Effector CD8-positive, alpha-beta T cell (primary cell): Measurements from ENCODE around the gene CCBE1.

Source experiments
- DNase-seq: peaks from one replicate; lab custom pipeline; 2025; lab: John Stamatoyannopoulos, UW

The CCBE1 gene

DNA sequence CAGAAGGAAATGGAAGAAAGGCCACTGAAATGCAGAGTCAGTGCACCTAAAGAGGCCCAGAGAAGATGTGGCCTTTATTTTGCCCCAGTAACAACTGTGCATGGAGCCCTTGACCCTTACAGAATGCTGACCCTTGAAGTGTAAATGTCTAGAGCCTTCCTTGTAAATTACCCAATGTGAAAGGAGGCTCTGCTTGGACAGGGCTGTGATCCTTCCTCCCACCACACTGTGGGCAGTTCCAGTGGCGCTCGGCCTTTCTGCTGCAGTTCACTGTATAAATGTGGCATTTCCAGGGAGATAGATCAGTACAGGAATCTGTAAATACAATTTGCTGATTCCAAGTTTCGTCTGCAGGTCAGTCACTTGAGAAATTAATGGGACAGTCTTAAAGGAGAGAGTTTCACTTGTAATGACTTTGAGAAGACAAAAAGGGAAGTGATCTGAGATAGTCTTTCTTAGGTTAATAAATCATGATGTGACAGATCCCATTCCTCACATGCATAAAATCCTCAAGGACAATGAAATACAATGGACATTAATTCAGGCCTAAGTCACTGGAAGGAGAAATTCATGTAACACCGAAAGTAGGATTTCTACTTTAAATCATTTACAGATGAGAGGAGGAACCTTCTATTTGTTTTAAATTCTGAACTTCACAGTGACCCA lies 204.3 kb downstream of the CCBE1 start:
- DNase-seq, result no peak

DNA sequence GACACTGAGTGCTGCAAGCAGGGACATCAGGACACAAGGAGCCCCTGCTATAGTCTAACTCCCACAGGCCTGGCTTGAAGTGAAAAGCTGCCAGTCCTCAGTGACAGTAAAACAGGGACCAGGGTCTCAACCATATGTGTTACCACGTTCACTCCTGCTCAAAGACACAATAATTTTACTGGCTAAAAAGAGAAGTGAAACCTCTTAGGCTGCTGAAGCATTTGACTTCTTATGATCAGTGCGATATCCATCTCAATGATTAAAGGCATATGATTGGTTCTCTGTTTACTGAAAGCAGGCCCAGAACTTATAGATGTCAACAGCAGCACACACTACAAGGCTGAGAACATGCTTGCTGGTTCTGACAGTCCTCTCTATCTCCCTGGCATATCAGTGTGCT lies 208.3 kb downstream of the CCBE1 start:
- no peak for DNase-seq

DNA sequence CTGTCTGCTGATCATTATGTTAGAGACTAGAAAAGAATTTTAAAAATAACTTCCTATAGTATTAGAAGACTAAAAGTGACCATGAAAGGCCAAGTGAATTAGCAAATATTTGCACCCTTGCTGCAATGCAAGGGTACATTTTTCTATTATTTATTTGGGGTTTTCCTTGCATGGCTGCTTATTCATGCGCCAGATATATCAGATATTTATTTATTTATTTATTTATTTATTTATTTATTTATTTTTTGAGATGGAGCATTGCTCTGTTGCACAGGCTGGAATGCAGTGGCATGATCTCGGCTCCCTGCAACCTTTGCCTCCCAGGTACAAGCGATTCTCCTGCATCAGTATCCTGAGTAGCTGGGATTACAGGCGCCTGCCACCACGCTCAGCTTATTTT lies 211.8 kb downstream of the CCBE1 start:
- DNase-seq, result no peak

DNA sequence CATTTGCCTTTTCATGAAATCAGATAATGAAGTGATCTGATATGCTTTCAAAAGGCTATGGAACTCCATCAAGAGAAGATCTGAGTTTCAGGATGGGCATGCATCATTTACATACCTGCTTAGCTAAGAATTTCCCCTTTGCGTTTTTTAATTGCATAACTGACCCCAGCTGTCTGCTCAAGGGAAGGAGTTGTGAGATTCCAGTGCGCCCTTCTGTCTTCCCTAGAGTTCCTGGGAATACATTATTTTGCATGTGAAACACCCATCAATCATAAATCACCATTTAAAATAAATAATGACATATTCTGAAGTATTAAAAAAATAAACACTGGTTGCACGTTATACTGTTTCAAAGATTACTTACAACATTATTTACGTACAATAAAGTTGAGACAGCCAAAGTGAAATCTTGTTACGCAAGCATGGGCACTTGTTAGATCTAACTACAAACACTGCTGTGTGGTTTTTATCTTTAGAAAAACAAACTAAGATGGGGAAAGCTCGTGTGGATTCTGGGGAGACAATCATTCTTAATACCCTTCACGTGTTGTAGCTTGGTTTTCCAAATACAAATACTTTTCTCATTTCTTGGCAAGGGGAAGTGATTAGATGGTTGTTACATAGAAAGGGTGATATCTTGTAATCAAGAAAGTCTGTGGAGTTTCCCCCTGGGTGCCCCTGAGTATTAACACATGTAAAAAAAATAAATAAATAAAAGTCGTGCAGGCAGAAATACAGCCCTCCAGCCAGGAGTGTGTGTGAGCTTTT lies 212.5 kb downstream of the CCBE1 start:
- no peak for DNase-seq

DNA sequence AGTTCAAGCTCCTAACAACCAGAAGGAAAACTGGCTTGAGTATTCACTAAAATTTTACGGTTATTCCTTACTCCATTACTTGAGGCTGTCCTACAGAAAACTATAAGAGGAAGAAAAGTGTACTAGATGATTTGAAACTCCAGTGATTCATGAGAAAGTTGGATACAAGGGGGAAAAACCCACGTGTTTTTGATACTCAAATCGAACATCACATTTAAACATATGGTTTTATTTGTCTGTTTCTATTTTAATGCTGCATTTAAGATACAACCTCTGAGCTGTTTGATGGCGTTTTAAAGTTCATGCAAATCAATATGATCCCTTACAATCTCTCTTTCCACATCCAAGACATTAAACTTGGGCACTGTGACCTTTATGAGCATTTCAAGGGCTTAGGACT lies 213.1 kb downstream of the CCBE1 start:
- DNase-seq, result no peak

DNA sequence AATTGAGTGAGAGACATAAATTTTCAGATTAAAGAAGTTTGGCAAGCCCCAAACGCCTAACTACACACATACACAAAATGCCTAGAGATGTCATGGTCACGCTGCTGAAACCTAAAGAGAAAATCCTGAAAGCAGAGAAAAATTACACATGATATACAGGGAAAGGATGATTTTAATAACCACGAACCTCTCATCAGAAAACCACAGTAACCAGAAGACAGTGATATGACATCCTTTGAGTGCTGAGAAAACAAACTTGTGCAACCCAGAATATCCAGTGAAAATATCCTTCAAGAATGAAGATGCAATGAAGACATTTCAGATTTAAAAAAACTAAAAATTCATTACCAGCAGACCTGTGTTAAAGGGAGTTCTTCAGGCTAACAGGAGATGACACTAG lies 215.8 kb downstream of the CCBE1 start:
- DNase-seq, result no peak

DNA sequence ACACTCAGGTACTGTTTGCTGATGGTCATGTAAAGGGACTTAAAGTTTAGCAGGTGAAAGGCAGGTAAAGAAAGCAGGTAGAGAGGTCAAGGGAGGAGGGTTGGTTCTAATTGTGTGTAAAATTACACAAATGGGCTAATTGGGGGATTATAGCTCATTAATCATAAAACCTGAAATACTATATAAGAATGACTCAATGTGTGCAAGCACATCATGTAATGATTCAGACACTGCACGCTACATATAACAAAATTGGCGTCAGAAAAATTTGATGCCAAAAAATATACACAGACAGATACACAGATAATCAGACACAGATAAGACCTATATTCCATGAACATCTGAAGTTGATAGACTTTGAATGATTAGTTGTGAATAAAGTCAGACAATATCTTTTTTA lies 217.4 kb downstream of the CCBE1 start:
- DNase-seq, result no peak

DNA sequence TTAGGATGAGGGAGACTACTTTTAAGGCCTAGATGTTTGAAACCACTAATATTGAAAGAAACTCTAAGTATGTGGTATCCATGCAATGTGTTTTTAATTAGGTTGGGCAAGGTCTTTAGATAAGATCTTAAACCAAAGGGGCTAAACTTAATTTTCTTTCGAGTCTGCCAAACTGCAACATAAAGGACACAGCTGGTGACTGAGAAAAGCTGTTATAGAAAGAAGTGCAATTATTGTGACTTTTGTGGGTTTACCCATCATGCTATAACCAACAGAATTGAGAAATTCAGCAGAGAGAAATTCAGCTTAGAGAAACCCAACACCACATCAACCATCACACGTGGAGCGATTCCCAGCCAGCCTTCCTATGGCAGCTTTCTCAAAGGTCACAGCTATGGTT lies 218.6 kb downstream of the CCBE1 start:
- DNase-seq, result no peak

DNA sequence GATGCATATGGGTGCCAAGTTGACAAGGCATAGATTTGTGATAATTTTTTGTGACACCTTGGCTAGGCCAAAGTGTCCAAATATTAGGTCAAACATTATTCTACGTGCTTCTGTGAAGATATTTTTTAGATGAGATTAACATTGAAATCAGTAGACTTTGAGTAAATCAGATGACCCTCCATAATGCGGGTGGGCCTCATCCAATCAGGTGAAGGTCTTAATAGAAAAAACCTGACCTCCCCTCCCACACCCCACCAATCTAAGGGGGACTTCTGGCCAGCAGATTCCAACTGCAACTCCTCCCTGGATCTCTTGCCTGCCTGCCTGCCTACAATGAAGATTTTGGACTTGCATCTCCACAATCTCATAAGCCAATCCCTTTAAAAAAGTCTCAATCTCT lies 219.4 kb downstream of the CCBE1 start:
- no peak for DNase-seq

DNA sequence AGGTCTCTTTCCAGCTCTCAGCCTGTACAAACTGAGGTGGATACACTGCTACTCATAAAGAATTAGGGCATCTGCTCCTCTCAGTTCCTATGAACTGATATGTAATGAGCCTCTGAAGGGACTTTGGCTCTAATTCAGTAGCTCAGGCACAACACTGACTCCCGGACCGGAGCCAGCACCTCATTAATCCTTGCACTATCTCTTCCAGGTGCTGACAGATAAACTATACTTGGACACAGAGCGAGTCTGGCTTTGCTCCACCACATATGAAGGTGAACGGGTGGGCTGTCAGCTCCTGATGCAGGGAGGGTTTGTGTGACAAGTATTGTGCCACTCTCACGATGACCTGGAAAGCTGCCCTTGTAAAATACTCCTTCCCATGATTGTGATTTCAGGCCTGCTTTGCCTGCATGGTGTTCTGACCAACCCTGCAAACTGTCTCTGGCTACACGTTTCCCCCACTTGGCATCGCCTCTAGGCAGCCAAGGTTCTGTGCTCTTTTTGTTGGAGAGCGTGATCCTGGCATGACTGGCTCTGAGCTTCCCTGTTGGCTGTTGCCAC lies 226.6 kb downstream of the CCBE1 start:
- DNase-seq, result no peak

DNA sequence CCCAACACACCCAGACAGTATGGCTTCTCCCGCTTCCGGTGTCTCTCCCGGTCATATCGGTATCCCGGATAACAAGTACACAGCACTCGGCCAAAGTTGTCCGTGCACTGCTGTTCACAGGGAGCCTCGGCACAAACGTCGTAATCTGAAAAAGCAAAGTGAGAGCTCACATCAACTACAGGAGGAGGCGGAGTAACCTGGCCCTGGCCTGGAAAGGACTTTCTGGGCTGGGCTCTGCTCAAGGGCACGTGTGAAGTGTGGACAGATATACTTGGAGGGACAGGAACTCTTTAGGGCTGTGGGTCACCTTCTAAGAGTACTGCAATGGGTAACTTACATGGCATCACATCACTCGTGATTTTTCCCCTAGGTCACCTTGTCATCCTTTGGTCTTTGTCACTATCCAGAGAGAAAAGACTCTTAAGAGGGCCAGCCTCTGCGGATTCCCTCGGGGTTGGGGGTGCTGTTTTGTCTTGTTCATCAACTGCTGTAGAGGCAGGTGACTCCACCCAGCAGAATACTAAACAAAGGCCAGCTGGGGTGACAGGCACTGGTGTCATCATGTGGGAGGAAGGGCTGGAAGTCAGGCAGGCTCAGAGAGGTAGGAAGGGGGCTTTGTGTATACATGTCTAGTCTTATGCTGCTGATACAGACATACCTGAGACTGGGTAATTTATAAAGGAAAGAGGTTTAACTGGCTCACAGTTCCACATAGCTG lies 227.6 kb downstream of the CCBE1 start:
- DNase-seq, result no peak

DNA sequence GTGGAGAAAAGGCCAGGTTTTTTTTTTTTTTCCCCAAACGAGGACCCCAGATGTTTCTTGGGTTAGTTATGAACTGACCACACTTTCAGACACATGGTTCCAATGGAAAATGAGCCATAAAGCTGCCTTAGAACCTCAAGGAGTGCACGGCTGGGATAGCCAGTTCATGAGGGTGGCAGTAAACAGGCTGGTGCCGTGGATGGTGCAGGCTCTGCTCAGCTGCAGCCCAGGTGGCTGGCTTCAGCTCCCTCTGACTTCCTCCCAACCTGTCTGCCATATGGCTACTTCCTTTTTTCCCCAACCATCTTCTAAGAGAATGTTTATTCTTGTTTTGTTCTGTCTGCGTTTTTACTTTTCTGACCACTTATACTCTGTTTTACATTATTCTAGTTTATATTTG lies 228.4 kb downstream of the CCBE1 start:
- no peak for DNase-seq

DNA sequence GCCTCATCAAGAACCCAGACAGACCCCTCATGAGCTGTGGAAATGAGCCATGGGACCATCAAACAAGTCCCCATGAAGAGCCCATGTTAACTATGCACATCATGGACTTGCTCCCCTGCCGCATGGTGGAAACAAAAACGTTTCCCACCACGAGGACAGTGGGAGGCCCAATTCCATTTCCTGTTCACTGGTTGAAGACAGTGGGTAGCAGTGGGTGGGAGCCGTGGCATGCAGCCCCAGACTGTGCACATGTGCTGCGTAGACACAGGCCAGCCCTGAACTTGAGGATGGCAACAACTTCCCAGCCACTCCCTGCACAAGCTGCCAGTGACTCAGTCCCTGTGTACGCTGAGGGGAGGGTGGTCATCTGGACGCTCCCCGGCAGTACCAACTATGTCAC lies 229.7 kb downstream of the CCBE1 start:
- DNase-seq, result no peak

DNA sequence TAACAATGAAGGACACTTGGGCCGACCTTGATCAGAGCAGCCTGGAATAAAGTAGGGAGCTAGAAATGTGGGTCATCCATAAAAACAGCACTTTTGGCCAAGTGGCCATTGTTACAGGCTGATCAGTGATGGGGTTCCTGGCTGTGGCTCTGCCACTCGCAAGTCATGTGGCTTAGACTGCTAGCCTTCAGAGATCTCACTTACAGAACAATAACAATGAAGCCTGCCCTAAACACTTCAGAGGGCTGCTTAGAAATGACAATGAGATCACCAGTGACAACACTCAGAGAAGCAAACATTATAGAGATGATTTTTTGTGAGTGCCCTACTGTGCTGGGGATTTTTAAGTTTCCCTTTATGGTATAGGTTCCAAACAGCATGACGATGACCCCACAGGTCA lies 230.2 kb downstream of the CCBE1 start:
- no peak for DNase-seq

DNA sequence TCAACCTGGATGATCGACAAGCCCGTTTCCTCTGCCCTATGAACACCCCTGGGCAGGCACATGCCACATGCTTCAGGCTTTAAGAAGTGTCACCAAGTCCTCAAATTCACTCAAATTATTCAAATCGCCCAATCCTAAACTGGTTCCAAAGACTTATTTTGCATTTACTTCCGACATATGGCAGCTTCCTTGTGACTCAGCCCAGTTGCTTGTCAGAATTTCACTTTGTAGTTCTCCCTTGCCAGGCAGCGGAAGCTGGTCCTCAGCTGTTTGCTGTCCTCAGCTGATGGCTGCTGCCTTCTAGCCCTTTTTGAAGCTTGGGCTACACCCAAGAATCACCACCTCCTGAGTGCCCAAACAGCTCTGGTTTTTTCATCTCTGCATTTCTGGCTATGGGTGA lies 232.7 kb downstream of the CCBE1 start:
- DNase-seq, result no peak

DNA sequence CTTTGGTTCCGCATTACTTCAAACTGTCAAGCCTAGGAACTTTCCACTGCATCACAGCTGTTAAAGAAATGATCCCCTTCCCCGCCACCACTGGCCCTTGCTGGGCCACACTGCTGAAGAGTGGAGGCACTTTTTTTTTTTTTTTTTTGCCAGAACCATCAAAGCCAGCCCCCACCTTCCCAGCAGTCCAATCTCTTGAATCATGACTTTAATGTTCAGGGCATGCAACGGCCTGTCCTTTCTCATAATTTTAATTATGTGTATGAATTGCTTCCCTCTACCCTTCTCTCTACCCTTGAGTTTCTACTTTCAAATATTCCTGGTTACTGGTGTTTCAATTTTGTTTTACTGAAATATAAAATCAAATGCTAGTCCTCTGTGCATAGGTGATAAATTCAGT lies 236.1 kb downstream of the CCBE1 start:
- DNase-seq, result no peak

DNA sequence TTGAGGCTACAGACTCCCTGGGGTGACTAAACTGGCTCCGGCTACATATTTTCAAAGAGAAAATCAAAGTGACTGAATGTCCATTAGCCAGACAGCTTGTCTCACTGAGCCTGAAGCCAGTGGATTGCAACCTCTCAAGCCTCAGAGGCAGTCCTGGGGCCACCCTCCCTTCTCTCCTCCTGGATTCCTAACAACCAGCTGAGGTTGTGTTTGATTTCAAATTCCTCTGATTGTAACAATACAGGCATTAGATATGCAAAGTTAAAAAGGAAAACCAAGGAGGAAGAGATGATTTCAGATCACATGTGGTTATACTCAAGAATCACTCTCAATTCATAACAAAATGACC lies 237.2 kb downstream of the CCBE1 start:
- DNase-seq, result no peak

DNA sequence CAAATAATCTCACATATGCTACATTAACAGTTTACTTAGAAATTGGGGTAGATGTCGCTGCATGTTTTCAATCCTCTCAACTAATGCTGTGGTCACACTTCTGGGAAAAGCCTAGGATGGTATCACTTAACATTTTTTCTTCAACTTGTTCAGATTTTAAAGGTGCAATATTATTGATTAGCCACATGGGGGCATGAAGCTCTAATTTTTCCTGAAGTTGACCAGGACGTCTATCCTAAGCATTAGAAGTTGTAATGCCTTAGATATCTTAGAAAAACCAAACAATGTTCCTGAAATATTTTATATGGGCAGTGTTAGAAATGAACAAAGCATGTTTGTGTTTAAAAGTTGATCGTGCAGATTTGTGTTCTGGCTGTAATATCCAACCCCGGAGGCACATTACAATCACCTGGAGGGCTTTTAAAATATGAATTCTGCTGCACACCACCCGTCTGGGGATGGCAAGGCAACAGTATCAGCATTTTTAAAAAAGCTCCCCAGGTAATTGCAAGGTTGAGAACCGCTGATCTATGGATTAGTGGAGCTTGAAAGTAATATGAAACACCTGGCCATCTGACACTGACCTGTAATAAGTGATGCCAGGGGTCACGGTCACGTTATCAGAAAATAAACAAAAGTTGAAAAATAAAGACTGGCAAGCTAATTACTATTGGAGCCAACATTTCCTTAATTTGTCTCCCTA lies 237.7 kb downstream of the CCBE1 start:
- no peak for DNase-seq

DNA sequence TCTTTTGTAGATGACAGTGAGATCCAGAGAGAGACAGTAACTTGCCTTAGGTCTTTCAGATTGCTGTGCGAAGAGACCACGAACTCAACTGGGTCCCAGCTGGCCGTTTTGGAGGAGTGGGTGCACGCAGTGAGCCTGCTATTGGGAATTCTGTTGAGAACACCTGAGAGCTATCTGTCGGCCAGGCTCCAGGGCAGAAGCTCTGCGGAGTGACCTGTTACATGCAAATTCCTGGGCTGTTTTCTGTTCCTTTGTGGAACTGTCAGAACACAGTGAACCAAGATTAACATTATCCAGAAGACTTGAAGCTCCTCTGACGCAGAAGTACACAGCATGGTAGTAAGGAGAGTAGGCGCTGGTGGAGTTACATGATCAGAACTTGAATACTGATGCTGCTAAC lies 238.6 kb downstream of the CCBE1 start:
- DNase-seq, result no peak

DNA sequence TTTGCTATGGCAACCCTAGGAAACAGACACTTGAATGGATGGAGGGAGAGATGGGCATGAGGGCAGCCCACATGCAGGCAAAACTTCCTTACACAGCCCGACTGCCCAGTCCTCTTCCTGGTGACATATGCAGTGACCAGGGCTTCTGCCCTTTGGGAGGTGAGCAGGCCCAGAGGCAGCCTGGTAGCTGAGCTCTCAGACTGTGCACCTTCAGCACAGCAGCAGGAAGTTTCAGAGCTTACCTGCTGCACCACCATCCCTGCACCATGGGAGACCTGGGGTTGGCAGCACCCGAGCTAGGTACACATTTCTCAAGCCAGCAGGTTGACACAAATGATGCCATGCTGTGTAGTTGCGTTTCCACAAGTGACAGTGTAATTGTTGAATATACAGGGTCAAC lies 240.6 kb downstream of the CCBE1 start:
- no peak for DNase-seq

DNA sequence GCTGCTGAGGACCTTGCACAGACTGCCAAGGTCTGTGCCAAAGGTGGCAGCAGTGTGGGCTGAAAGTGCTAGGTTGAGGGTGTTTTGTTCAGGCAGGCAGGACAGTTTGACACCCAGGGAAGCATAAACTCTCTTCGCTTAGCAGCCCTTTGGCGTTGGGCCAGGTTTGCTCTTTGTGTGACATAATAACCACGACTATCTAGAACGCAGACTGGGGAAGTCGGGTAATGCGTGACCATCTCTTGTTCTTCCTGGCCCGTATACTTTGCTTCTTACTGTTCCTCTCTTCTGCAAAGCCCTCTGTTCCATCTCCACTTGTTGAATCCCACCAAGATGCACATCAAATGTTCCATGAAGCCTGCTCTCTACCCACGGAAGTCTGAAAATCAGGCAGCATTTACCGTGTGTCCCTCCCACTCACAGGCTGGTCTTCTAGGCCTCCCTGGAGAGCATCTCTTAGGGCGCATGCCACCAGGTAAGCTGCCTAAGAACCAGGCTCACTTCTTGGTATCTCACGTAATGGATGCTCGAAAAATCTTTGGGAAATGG lies 241.4 kb downstream of the CCBE1 start:
- no peak for DNase-seq
